A549 (cell line): ENCODE data around the gene SORCS2.

Experiments
- CHD4 ChIP-seq: fragments of 200-600 bp; sonication (generic); IDR thresholded peaks from 2 replicates; pipeline ENCODE4 v1.6.1; 2016; ENCODE audit warnings: antibody characterized with exemption, mild to moderate bottlenecking, borderline replicate concordance
- CTCF ChIP-seq: fragments of >200 bp; sonication (Bioruptor Twin); formaldehyde crosslinking; IDR thresholded peaks from 3 replicates; pipeline ENCODE4 v1.5.1; 2016
- EP300 ChIP-seq, 2 experiments: fragments of >200 bp; sonication (Bioruptor Twin); formaldehyde crosslinking; IDR thresholded peaks; 2 replicates in 1 of 2; 3 replicates in 1 of 2; pipeline ENCODE4 v1.6.1; 2016 to 2017
- KDM1A ChIP-seq: fragments of 200-600 bp; sonication (generic); IDR thresholded peaks from 2 replicates; pipeline ENCODE4 v1.6.1; 2016; ENCODE audit warnings: low read depth, mild to moderate bottlenecking
- MAFK ChIP-seq: fragments of 450-650 bp; IDR thresholded peaks from 2 replicates; pipeline ENCODE4 v1.6.1; 2014; ENCODE audit not compliant: partially characterized antibody
- NFE2L2 ChIP-seq: fragments of 150-350 bp; conservative IDR thresholded peaks from 2 replicates; pipeline ENCODE4 v1.6.1; 2014; ENCODE audit warnings: low read length
- PBX3 ChIP-seq: IDR thresholded peaks from 2 replicates; pipeline ENCODE4 v1.6.1; 2012
- POLR2A ChIP-seq: IDR thresholded peaks from 2 replicates; pipeline ENCODE4 v1.6.1; 2012; ENCODE audit warnings: mild to moderate bottlenecking, low read length
- RAD21 ChIP-seq, 2 experiments: fragments of >200 bp in 1 of 2; sonication (Bioruptor Twin) in 1 of 2; formaldehyde crosslinking in 1 of 2; IDR thresholded peaks in 1 of 2; conservative IDR thresholded peaks in 1 of 2; 2 replicates in 1 of 2; 3 replicates in 1 of 2; pipeline ENCODE4 v1.6.1; 2012 to 2018; ENCODE audit warnings: inconsistent platforms in 1 of 2
- REST ChIP-seq: fragments of 200-600 bp; sonication (generic); IDR thresholded peaks from 2 replicates; pipeline ENCODE4 v1.6.1; 2016; ENCODE audit warnings: antibody characterized with exemption, mild to moderate bottlenecking, moderate library complexity
- RFX5 ChIP-seq: fragments of 450-650 bp; IDR thresholded peaks from 2 replicates; pipeline ENCODE4 v1.7.1; 2014; ENCODE audit warnings: antibody characterized with exemption, mild to moderate bottlenecking, moderate library complexity
- TP53 ChIP-seq: fragments of 250-450 bp; sonication (Bioruptor Pico); IDR thresholded peaks from 2 replicates; pipeline ENCODE4 v1.5.0; 2021; ENCODE audit warnings: mild to moderate bottlenecking, moderate library complexity

GRCh38 chr4:7672601-7673000 is 480.3 kb downstream of the SORCS2 start:
- TF ChIP-seq EP300 (IDR thresholded peaks at IDR 0.05) (no peak), CTCF (no peak), POLR2A (no peak), NFE2L2 (no peak), RFX5 (no peak), PBX3 (no peak), REST (no peak), MAFK (no peak), TP53 (CRISPR knock-in tag) (no peak), CHD4 (no peak), RAD21 (conservative IDR thresholded peaks at IDR 0.05 in 1 of 2, IDR thresholded peaks at IDR 0.05 in 1 of 2) (no peak), KDM1A (no peak)
